Type B pancreatic cell (in vitro differentiated cells): Measurements from ENCODE around the gene HSFX3. TPM values are rescaled to one million over a fixed set of nuclear protein-coding genes. Genes with fewer than 3 reads are reported as not detected.
"Not testable (repeated sequence)": the region's sequence is repeated elsewhere in the genome, so short reads cannot be mapped to it uniquely, and the experiment has no call there.

Source experiments
- DNase-seq: peaks from one replicate; pipeline ENCODE4 v3.0.0; 2021; ENCODE audit warnings: mixed read lengths; ENCODE audit not compliant: unreplicated experiment; ENCODE audit errors: extremely low spot score
- H3K27ac Mint-ChIP-seq: 2 replicates; pipeline ENCODE4 v1.8.0; 2021; ENCODE audit warnings: mild to moderate bottlenecking, mixed read lengths
- H3K27me3 Mint-ChIP-seq: 2 replicates; pipeline ENCODE4 v1.8.0; 2021; ENCODE audit warnings: mixed read lengths
- H3K36me3 Mint-ChIP-seq: 2 replicates; pipeline ENCODE4 v1.8.0; 2021; ENCODE audit warnings: mixed read lengths
- H3K4me1 Mint-ChIP-seq: one replicate; pipeline ENCODE4 v1.8.0; 2021; ENCODE audit warnings: mixed read lengths; ENCODE audit not compliant: unreplicated experiment
- H3K4me3 Mint-ChIP-seq: 2 replicates; pipeline ENCODE4 v1.8.0; 2021; ENCODE audit warnings: mild to moderate bottlenecking, mixed read lengths
- H3K9me3 Mint-ChIP-seq: 2 replicates; pipeline ENCODE4 v1.8.0; 2021; ENCODE audit warnings: mixed read lengths
- long read RNA-seq: library from polyadenylated mRNA; unstranded; transcript quantifications from one replicate; pipeline ENCODE4 v2.0.0, GENCODE V29; 2020
- total RNA-seq: library from RNA; stranded (reverse); gene quantifications from 2 replicates; pipeline ENCODE4 v1.2.1, GENCODE V29; 2021; ENCODE audit warnings: low replicate concordance
- TF ChIP-seq, protein P1 (sequence below): fragments of 200-600 bp; sonication (generic); conservative IDR thresholded peaks from 2 replicates; pipeline ENCODE4 v1.5.0; 2021; ENCODE audit warnings: antibody characterized with exemption, mild to moderate bottlenecking

Gene HSFX3, protein sequence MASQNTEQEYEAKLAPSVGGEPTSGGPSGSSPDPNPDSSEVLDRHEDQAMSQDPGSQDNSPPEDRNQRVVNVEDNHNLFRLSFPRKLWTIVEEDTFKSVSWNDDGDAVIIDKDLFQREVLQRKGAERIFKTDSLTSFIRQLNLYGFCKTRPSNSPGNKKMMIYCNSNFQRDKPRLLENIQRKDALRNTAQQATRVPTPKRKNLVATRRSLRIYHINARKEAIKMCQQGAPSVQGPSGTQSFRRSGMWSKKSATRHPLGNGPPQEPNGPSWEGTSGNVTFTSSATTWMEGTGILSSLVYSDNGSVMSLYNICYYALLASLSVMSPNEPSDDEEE
- not detected in 2 replicates for total RNA-seq
- long read RNA-seq, partial matches to known transcripts: 0 of 1 reads
- long read RNA-seq, other reads (novel, unspliced or antisense): 0 of 1 reads

GRCh38 chrX:149549701-149550100, at the start of gene HSFX3:
Gene HSFX3 (minus strand): TSS chrX:149549924. CDS start chrX:149549852, 72 bp downstream.
- H3K27ac Mint-ChIP-seq, H3K4me1 Mint-ChIP-seq, DNase-seq, H3K9me3 Mint-ChIP-seq, H3K36me3 Mint-ChIP-seq, H3K27me3 Mint-ChIP-seq, H3K4me3 Mint-ChIP-seq: not testable (repeated sequence)

DNA sequence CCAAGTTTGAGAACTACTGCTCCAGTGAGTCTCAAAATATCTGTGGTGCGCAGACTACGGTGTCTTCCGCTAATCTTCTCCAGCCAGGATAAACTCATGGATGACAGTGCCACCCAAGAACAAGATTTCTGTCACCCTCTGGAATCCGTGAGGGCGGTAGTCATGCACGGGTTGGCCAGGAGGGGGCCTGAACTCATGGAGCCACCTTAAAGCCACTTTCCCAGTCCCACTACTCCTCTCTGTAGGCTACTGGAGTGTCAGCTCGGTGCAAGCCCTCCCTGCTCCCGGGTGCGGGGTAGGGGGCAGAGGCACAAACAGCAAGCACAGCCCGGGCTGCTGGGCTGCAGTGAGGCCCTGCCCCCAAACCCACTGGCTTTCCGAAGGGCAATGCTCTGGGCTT, 48.9 kb upstream of the HSFX3 start:
- H3K27ac Mint-ChIP-seq, H3K4me1 Mint-ChIP-seq, H3K27me3 Mint-ChIP-seq, H3K9me3 Mint-ChIP-seq, H3K4me3 Mint-ChIP-seq, H3K36me3 Mint-ChIP-seq, DNase-seq: not testable (repeated sequence)

DNA sequence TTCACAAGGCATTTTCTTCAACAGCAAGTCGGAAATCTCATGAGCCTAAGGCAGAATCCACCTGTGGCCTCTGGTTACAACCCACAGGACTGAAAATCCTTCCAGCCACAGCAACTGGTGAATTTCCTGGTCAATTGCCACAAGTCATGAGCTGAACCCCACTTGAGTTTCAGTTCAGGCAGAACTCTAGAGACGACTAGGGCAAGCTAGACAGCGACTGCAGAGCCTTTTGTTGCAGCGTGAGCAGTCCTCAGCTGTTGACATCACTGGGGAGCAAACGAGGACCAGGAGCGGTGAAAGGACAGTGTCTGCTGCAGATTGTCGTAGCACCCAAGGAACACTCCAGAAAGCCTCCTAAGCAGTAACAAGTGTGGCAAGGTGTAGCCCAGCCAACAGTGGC, 46.2 kb upstream of the HSFX3 start:
- DNase-seq, H3K36me3 Mint-ChIP-seq, H3K4me1 Mint-ChIP-seq, H3K9me3 Mint-ChIP-seq, H3K27ac Mint-ChIP-seq, H3K27me3 Mint-ChIP-seq, H3K4me3 Mint-ChIP-seq: not testable (repeated sequence)

GRCh38 chrX:149595214-149595613, 45.5 kb upstream of the HSFX3 start, which contains the start of gene HSFX2:
Gene HSFX2 (minus strand): TSS chrX:149595314. CDS start chrX:149594700, 614 bp downstream.
- H3K36me3 Mint-ChIP-seq, H3K4me1 Mint-ChIP-seq, H3K4me3 Mint-ChIP-seq, H3K27ac Mint-ChIP-seq, DNase-seq, H3K27me3 Mint-ChIP-seq, H3K9me3 Mint-ChIP-seq: not testable (repeated sequence)

DNA sequence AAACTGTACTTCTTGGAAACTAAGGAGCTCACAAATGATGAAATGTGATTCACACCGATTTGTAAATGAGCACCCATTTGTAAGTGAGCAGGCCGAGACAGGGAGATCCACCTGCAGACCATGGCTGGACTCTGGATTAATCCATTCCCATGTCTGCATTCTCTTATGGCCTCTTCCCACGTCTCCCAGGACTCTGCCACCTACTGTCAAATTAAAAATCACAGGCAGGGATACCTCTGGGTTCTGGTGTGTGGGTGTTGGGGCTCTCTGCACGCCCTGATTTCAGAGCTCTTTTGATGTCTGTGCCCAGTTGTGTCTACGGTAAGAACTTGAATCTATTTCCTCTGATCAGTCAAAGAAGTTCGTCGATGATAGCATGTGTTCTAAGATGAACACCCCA, 41.3 kb upstream of the HSFX3 start:
- not testable (repeated sequence) for H3K27me3 Mint-ChIP-seq, H3K27ac Mint-ChIP-seq, H3K36me3 Mint-ChIP-seq, H3K9me3 Mint-ChIP-seq, H3K4me1 Mint-ChIP-seq, DNase-seq, H3K4me3 Mint-ChIP-seq

DNA sequence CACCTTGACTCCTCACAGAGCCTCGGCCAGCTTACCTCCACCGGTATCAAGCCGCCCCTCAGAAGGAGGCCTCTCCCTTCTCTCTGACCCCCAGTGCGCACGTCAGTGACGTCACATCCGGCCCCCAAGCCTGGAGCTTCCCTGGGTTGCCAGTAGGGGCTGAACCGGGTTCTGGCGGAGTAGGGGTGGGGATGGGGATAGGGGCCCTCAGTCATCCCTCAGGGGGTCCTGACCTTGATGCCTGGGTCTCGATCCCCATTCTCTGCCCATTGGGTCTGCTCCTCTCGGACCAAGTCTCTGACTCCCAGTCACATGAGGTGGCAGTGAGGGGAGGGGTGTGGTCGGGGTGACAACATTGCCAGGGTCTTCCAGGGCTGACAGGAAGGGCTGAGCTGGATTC, 37.6 kb upstream of the HSFX3 start, which contains the start of gene MAGEA9B:
Gene MAGEA9B (minus strand): TSS at position 101 of the 400 bp plus-strand sequence. CDS start 4,280 bp downstream, outside the sequence.
- not testable (repeated sequence) for H3K9me3 Mint-ChIP-seq, DNase-seq

DNA sequence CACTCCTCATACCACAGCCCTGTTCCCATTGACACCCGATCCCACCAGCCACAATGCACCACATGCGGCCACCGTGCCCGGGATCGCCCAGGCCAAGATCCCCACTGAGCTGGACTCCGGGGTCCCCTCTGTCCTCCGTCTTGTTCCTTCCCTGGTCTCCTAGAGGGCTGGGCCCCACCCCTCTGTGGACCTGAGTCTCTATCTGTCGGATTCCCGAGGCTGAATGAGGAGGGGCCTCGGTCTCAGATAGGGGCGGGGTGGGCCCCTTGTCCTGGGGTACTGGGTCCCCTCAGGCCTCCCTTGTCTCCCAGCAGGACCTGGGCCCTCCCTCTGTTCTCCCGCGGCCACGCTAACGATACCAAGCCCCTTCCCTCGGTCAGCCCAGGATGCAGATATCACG, 35.9 kb upstream of the HSFX3 start:
- not testable (repeated sequence) for H3K27me3 Mint-ChIP-seq, H3K4me3 Mint-ChIP-seq, H3K36me3 Mint-ChIP-seq, H3K9me3 Mint-ChIP-seq, H3K27ac Mint-ChIP-seq, DNase-seq, H3K4me1 Mint-ChIP-seq

More for the DNA sequence above, 37.6 kb upstream of the HSFX3 start, which contains the start of gene MAGEA9B:
- not testable (repeated sequence) for H3K4me1 Mint-ChIP-seq, H3K27me3 Mint-ChIP-seq, H3K4me3 Mint-ChIP-seq, H3K36me3 Mint-ChIP-seq, H3K27ac Mint-ChIP-seq

- not testable (repeated sequence) for H3K4me3 Mint-ChIP-seq, H3K36me3 Mint-ChIP-seq, DNase-seq, H3K9me3 Mint-ChIP-seq, H3K27me3 Mint-ChIP-seq, H3K27ac Mint-ChIP-seq, H3K4me1 Mint-ChIP-seq
Observed at GRCh38 chrX:149573456-149573855, 23.7 kb upstream of the HSFX3 start.

- Mint-ChIP-seq H3K27ac (no peak overlapping the region), H3K36me3 (no peaks in the 10 kb centered on the region), H3K27me3 (no peaks in the 10 kb centered on the region), H3K4me1 (no peaks in the 10 kb centered on the region), H3K9me3 (no peaks in the 10 kb centered on the region), H3K4me3 (no peak overlapping the region)
- no peak for DNase-seq
- TF ChIP-seq, protein P1, sequence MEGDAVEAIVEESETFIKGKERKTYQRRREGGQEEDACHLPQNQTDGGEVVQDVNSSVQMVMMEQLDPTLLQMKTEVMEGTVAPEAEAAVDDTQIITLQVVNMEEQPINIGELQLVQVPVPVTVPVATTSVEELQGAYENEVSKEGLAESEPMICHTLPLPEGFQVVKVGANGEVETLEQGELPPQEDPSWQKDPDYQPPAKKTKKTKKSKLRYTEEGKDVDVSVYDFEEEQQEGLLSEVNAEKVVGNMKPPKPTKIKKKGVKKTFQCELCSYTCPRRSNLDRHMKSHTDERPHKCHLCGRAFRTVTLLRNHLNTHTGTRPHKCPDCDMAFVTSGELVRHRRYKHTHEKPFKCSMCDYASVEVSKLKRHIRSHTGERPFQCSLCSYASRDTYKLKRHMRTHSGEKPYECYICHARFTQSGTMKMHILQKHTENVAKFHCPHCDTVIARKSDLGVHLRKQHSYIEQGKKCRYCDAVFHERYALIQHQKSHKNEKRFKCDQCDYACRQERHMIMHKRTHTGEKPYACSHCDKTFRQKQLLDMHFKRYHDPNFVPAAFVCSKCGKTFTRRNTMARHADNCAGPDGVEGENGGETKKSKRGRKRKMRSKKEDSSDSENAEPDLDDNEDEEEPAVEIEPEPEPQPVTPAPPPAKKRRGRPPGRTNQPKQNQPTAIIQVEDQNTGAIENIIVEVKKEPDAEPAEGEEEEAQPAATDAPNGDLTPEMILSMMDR: no peak
Observed at GRCh38 chrX:149572743-149573142, 23.0 kb upstream of the HSFX3 start.
